Left kidney (tissue), 2 donors: ENCODE results near the gene ATP8B1. TPM values are rescaled to one million over a fixed set of nuclear protein-coding genes. Genes with fewer than 3 reads are reported as not detected.
"Not testable (repeated sequence)": the region's sequence is repeated elsewhere in the genome, so short reads cannot be mapped to it uniquely, and the experiment has no call there.

ENCODE experiments used
- DNase-seq: peaks from one replicate; pipeline ENCODE4 v3.0.0-alpha.2; 2013
- polyA plus RNA-seq: library from polyadenylated mRNA; unstranded; fragments of 120-200 nt; gene quantifications from one replicate; pipeline ENCODE4 v1.2.1, GENCODE V29; 2013; ENCODE audit not compliant: insufficient read length

ATP8B1 gene
- polyA plus RNA-seq, 1 donor: 35.0 TPM

GRCh38 chr18:57727952-57728807 lies 74.9 kb downstream of the ATP8B1 start:
- no peak for DNase-seq

- not testable (repeated sequence) for DNase-seq
These were observed 83.7 kb downstream of the ATP8B1 start for GRCh38 chr18:57719211-57719935.

GRCh38 chr18:57716549-57716948 lies 86.6 kb downstream of the ATP8B1 start:
- no peak for DNase-seq

- no peak for DNase-seq
These were observed 87.4 kb downstream of the ATP8B1 start for GRCh38 chr18:57715671-57716070.

- DNase-seq: no peak
These were observed 88.0 kb downstream of the ATP8B1 start for GRCh38 chr18:57715073-57715472.

GRCh38 chr18:57710226-57710625 lies 92.9 kb downstream of the ATP8B1 start:
- no peak for DNase-seq

- no peak for DNase-seq
These were observed 93.8 kb downstream of the ATP8B1 start for GRCh38 chr18:57709335-57709734.

GRCh38 chr18:57708288-57708687 lies 94.8 kb downstream of the ATP8B1 start:
- DNase-seq: no peak

- no peak for DNase-seq
These were observed 97.1 kb downstream of the ATP8B1 start for GRCh38 chr18:57705832-57706595.

GRCh38 chr18:57705011-57705410 lies 98.1 kb downstream of the ATP8B1 start:
- no peak for DNase-seq

GRCh38 chr18:57698571-57699276 lies 104.4 kb downstream of the ATP8B1 start:
- DNase-seq: no peak

GRCh38 chr18:57697426-57697825 lies 105.7 kb downstream of the ATP8B1 start:
- DNase-seq: no peak

GRCh38 chr18:57696271-57696670 lies 106.8 kb downstream of the ATP8B1 start:
- DNase-seq: no peak

- DNase-seq: no peak
These were observed 111.8 kb downstream of the ATP8B1 start for GRCh38 chr18:57691363-57691762.

- no peak for DNase-seq
These were observed 115.1 kb downstream of the ATP8B1 start for GRCh38 chr18:57687970-57688369.

- DNase-seq: no peak
These were observed 119.6 kb downstream of the ATP8B1 start for GRCh38 chr18:57683470-57683869.

GRCh38 chr18:57677262-57678211 lies 125.6 kb downstream of the ATP8B1 start:
- no peak for DNase-seq

- no peak for DNase-seq
These were observed 128.2 kb downstream of the ATP8B1 start for GRCh38 chr18:57674891-57675290.

- no peak for DNase-seq
These were observed 133.1 kb downstream of the ATP8B1 start for GRCh38 chr18:57670046-57670445.

GRCh38 chr18:57668021-57668420 lies 135.1 kb downstream of the ATP8B1 start:
- no peak for DNase-seq
